OCI-LY3 (cell line): ENCODE data around the gene RAB4B.

Experiments used
- EZH2phosphoT487 ChIP-seq: fragments of 200-600 bp; shearing (Covaris generic); IDR thresholded peaks from 2 replicates; pipeline ENCODE4 v1.6.1; 2018; ENCODE audit warnings: antibody characterized with exemption, mixed run types, low read depth
- TF ChIP-seq, protein P1 (sequence below): fragments of 200-600, 300-600 bp; sonication (generic); IDR thresholded peaks from 2 replicates; pipeline ENCODE4 v1.5.1; 2014; ENCODE audit warnings: antibody characterized with exemption, low read length, low read depth

DNA sequence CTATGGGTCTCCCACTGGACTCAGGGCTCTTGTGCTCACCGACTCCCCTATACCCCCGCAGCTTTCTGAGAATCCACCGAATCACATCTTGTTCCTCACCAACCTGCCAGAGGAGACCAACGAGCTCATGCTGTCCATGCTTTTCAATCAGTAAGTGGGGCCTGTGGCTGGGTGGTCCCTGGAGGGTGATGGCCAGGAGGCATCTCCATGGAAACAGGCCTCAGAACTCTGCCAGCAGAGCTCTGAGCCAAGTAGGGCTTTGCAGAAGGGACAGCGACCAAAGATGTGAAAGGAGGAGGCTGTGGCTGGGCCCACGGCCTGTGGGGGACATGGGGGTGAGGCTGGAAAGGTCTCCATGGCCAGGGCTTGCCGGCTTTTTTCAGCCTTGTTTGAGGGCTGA, 14.5 kb upstream of the RAB4B start:
- TF ChIP-seq, protein P1, sequence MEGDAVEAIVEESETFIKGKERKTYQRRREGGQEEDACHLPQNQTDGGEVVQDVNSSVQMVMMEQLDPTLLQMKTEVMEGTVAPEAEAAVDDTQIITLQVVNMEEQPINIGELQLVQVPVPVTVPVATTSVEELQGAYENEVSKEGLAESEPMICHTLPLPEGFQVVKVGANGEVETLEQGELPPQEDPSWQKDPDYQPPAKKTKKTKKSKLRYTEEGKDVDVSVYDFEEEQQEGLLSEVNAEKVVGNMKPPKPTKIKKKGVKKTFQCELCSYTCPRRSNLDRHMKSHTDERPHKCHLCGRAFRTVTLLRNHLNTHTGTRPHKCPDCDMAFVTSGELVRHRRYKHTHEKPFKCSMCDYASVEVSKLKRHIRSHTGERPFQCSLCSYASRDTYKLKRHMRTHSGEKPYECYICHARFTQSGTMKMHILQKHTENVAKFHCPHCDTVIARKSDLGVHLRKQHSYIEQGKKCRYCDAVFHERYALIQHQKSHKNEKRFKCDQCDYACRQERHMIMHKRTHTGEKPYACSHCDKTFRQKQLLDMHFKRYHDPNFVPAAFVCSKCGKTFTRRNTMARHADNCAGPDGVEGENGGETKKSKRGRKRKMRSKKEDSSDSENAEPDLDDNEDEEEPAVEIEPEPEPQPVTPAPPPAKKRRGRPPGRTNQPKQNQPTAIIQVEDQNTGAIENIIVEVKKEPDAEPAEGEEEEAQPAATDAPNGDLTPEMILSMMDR: no peak
- no peak for TF ChIP-seq EZH2phosphoT487
